Measurements from ENCODE around the gene FASTKD3.

The FASTKD3 gene

GRCh38 chr5:7824995-7825394, 43.8 kb downstream of the FASTKD3 start:
- Histone ChIP-seq H3K4me1 (ENCODE audit: control insufficient read depth, insufficient read depth, low read length, unreplicated experiment) (no peaks in the 10 kb centered on the region), H3K36me3 (ENCODE audit: insufficient read depth, low read length) (no peaks in the 10 kb centered on the region), H2AFZ (ENCODE audit: low read length, unreplicated experiment) (no peak overlapping the region), H3K4me3 (ENCODE audit: low read depth, low read length) (no peak overlapping the region), H3K27ac (ENCODE audit: low read depth, low read length) (no peak overlapping the region), H3K27me3 (ENCODE audit: insufficient read depth, low read length) (peaks cover 53% of the 10 kb centered on the region), H3K79me2 (ENCODE audit: control insufficient read depth, insufficient read depth, low read length, unreplicated experiment) (no peaks in the 10 kb centered on the region)

DNA sequence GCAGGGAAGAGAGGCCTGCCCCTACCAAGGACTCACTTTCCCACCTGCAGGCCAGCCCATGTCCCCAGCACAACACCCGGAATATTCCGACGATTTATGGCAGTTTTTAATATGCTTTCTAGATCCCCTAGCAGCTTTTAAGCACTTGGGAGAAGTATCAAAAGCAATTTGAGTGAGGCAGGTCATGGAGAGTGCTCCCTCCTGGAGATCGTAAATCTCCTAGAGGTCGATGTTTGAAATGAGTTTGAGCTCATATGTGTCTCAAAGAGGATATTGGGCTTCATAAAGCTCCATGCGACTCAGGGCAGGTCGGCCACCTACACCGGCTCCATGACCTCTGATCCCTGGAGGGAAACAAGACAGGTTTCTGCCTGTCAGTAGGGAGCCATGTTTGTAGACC, 45.2 kb downstream of the FASTKD3 start:
- H3K27me3 ChIP-seq (ENCODE audit: insufficient read depth, low read length): peaks cover 52% of the 10 kb centered on the region
- H2AFZ ChIP-seq (ENCODE audit: low read length, unreplicated experiment): no peak overlapping the region
- H3K4me1 ChIP-seq (ENCODE audit: control insufficient read depth, insufficient read depth, low read length, unreplicated experiment): no peaks in the 10 kb centered on the region
- no peaks in the 10 kb centered on the region for H3K36me3 ChIP-seq (ENCODE audit: insufficient read depth, low read length)
- H3K27ac ChIP-seq (ENCODE audit: low read depth, low read length): no peak overlapping the region
- no peak overlapping the region for H3K4me3 ChIP-seq (ENCODE audit: low read depth, low read length)
- no peaks in the 10 kb centered on the region for H3K79me2 ChIP-seq (ENCODE audit: control insufficient read depth, insufficient read depth, low read length, unreplicated experiment)

DNA sequence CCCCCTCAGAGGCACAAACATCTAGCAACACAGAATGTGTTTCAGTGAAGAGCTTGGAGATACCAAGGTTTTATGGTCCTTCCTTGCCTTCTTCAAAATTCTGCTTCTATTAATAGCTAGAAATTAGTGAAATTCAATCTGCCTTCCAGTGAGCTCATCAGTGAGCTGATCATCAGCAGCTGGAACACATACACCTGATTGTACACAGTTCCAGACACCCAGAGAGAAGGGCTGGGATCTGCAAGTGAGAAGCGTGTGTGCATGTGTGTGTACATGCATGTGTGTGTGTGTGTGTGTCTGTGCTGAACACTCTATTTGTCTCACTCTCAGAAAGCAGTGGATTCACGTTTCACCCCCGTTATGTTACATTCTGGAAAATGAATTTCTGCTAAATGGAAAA, 46.4 kb downstream of the FASTKD3 start:
- no peak overlapping the region for H2AFZ ChIP-seq (ENCODE audit: low read length, unreplicated experiment)
- no peaks in the 10 kb centered on the region for H3K36me3 ChIP-seq (ENCODE audit: insufficient read depth, low read length)
- no peaks in the 10 kb centered on the region for H3K79me2 ChIP-seq (ENCODE audit: control insufficient read depth, insufficient read depth, low read length, unreplicated experiment)
- no peak overlapping the region for H3K4me3 ChIP-seq (ENCODE audit: low read depth, low read length)
- no peaks in the 10 kb centered on the region for H3K4me1 ChIP-seq (ENCODE audit: control insufficient read depth, insufficient read depth, low read length, unreplicated experiment)
- H3K27me3 ChIP-seq (ENCODE audit: insufficient read depth, low read length): peaks cover 47% of the 10 kb centered on the region
- no peak overlapping the region for H3K27ac ChIP-seq (ENCODE audit: low read depth, low read length)

DNA sequence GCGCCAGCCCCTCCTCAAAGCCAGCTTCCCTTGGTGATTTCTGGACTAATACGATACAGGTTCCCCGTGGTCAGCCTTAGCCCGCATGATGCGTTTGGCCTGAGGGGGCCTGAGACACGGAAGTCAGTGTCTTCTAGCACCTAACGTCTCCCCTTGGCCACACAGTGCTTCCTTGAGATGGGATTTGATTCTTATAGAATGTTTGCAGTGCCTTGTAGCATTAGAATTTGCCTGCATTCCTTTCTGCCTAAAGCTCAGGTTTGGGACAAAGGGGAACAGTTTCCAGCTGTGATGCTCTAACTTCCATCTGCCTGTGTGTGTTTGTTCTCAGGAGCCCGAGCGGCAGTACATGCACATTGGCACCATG, 52.3 kb downstream of the FASTKD3 start:
- H3K4me3 ChIP-seq (ENCODE audit: low read depth, low read length): no peak overlapping the region
- H3K4me1 ChIP-seq (ENCODE audit: control insufficient read depth, insufficient read depth, low read length, unreplicated experiment): no peaks in the 10 kb centered on the region
- peaks cover 36% of the 10 kb centered on the region for H3K27me3 ChIP-seq (ENCODE audit: insufficient read depth, low read length)
- H2AFZ ChIP-seq (ENCODE audit: low read length, unreplicated experiment): no peak overlapping the region
- no peaks in the 10 kb centered on the region for H3K36me3 ChIP-seq (ENCODE audit: insufficient read depth, low read length)
- H3K27ac ChIP-seq (ENCODE audit: low read depth, low read length): no peak overlapping the region
- no peaks in the 10 kb centered on the region for H3K79me2 ChIP-seq (ENCODE audit: control insufficient read depth, insufficient read depth, low read length, unreplicated experiment)

DNA sequence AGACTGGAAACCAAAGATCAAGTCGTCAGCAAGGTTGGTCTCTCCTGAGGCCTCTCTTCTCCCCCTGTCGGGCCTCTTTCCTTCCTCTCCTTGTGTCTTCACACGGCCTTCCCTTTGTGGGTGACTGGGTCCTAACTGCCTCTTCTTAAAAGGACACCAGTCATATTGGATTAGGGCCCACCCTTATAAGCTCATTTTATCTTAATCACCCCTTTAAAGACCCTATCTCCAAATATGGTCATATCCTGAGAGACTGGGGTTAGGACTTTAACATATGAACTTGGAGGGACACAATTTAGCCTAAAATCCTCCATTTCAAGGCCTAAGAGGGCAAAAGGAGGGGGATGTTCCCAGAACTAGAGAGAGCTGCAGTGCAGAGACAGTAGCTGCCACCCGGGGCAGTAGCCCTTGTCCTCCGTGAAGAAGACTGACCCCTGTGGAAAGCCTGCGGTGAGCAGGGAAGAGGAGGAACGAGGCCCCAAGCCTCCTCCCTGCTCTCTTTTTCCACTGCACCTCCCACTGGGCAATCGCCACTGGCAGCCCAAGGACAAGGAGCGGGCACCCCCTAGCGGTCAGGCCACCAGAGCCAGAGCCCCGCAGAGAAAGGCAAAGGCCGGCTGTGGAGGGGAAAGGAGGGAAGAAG, 52.8 kb downstream of the FASTKD3 start:
- no peaks in the 10 kb centered on the region for H3K79me2 ChIP-seq (ENCODE audit: control insufficient read depth, insufficient read depth, low read length, unreplicated experiment)
- no peak overlapping the region for H2AFZ ChIP-seq (ENCODE audit: low read length, unreplicated experiment)
- H3K4me3 ChIP-seq (ENCODE audit: low read depth, low read length): no peak overlapping the region
- H3K27ac ChIP-seq (ENCODE audit: low read depth, low read length): no peak overlapping the region
- peaks cover 34% of the 10 kb centered on the region for H3K27me3 ChIP-seq (ENCODE audit: insufficient read depth, low read length)
- no peaks in the 10 kb centered on the region for H3K4me1 ChIP-seq (ENCODE audit: control insufficient read depth, insufficient read depth, low read length, unreplicated experiment)
- H3K36me3 ChIP-seq (ENCODE audit: insufficient read depth, low read length): no peaks in the 10 kb centered on the region

DNA sequence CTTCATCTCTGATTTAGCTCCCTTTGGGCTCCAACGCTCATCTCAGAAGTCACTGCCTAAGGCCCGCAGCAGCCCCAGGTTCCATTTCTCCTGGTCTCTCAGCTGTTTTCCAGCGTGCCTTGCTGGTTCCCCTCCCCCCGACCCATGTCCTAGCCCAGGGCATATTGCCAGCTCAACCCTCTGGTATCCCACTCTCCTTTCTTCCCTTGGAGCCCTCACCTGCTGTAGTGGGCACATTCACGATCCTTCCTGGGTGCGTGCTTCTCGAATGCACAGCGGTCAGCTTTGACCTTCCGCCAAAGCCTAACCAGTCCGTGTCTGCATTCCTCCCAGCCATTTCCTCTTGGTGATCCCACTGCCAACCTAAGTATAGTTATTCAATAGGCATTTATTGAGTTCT, 54.0 kb downstream of the FASTKD3 start:
- Histone ChIP-seq H3K79me2 (ENCODE audit: control insufficient read depth, insufficient read depth, low read length, unreplicated experiment) (no peaks in the 10 kb centered on the region), H3K27ac (ENCODE audit: low read depth, low read length) (no peak overlapping the region), H3K4me1 (ENCODE audit: control insufficient read depth, insufficient read depth, low read length, unreplicated experiment) (no peaks in the 10 kb centered on the region), H2AFZ (ENCODE audit: low read length, unreplicated experiment) (no peak overlapping the region), H3K36me3 (ENCODE audit: insufficient read depth, low read length) (no peaks in the 10 kb centered on the region), H3K4me3 (ENCODE audit: low read depth, low read length) (no peak overlapping the region), H3K27me3 (ENCODE audit: insufficient read depth, low read length) (peaks cover 27% of the 10 kb centered on the region; the same call in 1 of the 2 replicates)

GRCh38 chr5:7813576-7813975, 55.3 kb downstream of the FASTKD3 start:
- H3K4me1 ChIP-seq (ENCODE audit: control insufficient read depth, insufficient read depth, low read length, unreplicated experiment): no peaks in the 10 kb centered on the region
- peaks cover 25% of the 10 kb centered on the region; the same call in 1 of the 2 replicates for H3K27me3 ChIP-seq (ENCODE audit: insufficient read depth, low read length)
- H2AFZ ChIP-seq (ENCODE audit: low read length, unreplicated experiment): no peak overlapping the region
- H3K79me2 ChIP-seq (ENCODE audit: control insufficient read depth, insufficient read depth, low read length, unreplicated experiment): no peaks in the 10 kb centered on the region
- no peaks in the 10 kb centered on the region for H3K36me3 ChIP-seq (ENCODE audit: insufficient read depth, low read length)
- H3K27ac ChIP-seq (ENCODE audit: low read depth, low read length): no peak overlapping the region
- H3K4me3 ChIP-seq (ENCODE audit: low read depth, low read length): no peak overlapping the region

- peaks cover 25% of the 10 kb centered on the region; the same call in 1 of the 2 replicates for H3K27me3 ChIP-seq (ENCODE audit: insufficient read depth, low read length)
- H3K4me1 ChIP-seq (ENCODE audit: control insufficient read depth, insufficient read depth, low read length, unreplicated experiment): no peaks in the 10 kb centered on the region
- no peak overlapping the region for H3K4me3 ChIP-seq (ENCODE audit: low read depth, low read length)
- H3K27ac ChIP-seq (ENCODE audit: low read depth, low read length): no peak overlapping the region
- H3K79me2 ChIP-seq (ENCODE audit: control insufficient read depth, insufficient read depth, low read length, unreplicated experiment): no peaks in the 10 kb centered on the region
- no peaks in the 10 kb centered on the region for H3K36me3 ChIP-seq (ENCODE audit: insufficient read depth, low read length)
- no peak overlapping the region for H2AFZ ChIP-seq (ENCODE audit: low read length, unreplicated experiment)
Observed at GRCh38 chr5:7813007-7813406, 55.8 kb downstream of the FASTKD3 start.

DNA sequence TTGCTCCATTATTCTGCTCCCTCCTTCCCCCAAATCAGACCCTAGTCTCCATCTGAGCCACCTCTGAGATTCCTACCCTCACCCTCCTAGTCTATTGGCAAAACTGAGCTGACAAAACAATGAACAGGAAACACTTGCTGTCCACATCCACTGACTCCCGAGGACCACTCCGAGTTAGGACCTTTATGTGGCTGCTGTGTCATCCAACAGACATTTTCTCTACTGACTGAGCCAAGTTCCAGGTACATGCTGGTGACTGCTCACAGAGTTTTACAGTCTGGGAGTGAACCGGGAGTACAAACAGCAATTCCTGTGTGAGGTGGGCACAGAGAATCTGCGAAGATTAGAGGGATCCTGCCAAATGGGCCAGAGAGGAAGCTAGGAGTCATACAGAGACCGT, 57.1 kb downstream of the FASTKD3 start:
- Histone ChIP-seq H3K36me3 (ENCODE audit: insufficient read depth, low read length) (no peaks in the 10 kb centered on the region), H3K27me3 (ENCODE audit: insufficient read depth, low read length) (peaks cover 21% of the 10 kb centered on the region; the same call in 1 of the 2 replicates), H2AFZ (ENCODE audit: low read length, unreplicated experiment) (no peak overlapping the region), H3K79me2 (ENCODE audit: control insufficient read depth, insufficient read depth, low read length, unreplicated experiment) (no peaks in the 10 kb centered on the region), H3K27ac (ENCODE audit: low read depth, low read length) (no peak overlapping the region), H3K4me3 (ENCODE audit: low read depth, low read length) (no peak overlapping the region), H3K4me1 (ENCODE audit: control insufficient read depth, insufficient read depth, low read length, unreplicated experiment) (no peaks in the 10 kb centered on the region)
